IMR-90 (cell line): ENCODE measurements around the gene PLA2G4A.

ENCODE experiments used
- CTCF ChIP-seq: conservative IDR thresholded peaks from 2 replicates; pipeline ENCODE4 v1.5.1; 2012; ENCODE audit warnings: mild to moderate bottlenecking, low read depth, low read length, improper control_type of control experiment
- MXI1 ChIP-seq: IDR thresholded peaks from 2 replicates; pipeline ENCODE4 v1.6.1; 2012; ENCODE audit warnings: low read depth, mild to moderate bottlenecking, low read length, moderate library complexity, borderline replicate concordance
- POLR2A ChIP-seq: IDR thresholded peaks from 2 replicates; pipeline ENCODE4 v1.6.1; 2012; ENCODE audit warnings: mild to moderate bottlenecking, low read depth, low read length
- RFX5 ChIP-seq: IDR thresholded peaks from 2 replicates; pipeline ENCODE4 v1.8.0; 2012; ENCODE audit warnings: low read depth, mild to moderate bottlenecking, low read length, moderate library complexity

GRCh38 chr1:186872291-186872690 is 43.5 kb downstream of the PLA2G4A start:
- TF ChIP-seq RFX5 (no peak), MXI1 (no peak), CTCF (no peak), POLR2A (no peak)
